Measurements from ENCODE around the gene MUS81.

GRCh38 chr11:65890324-65891218 lies 30.3 kb downstream of the MUS81 start, which contains the start of gene CCDC85B:
- TF ChIP-seq CTCF (IDR thresholded peaks at IDR 0.05) (peak in 4 of 6 experiments; percentile 19 to 38 (median 37)), POLR2A (IDR thresholded peaks at IDR 0.05) (peak; percentile 83 to 95)
